GM18868 (cell line): ENCODE data around the gene MGLL.

Experiments used
- ATAC-seq: cut with Tn5 transposase; IDR thresholded peaks from one replicate; pipeline ENCODE4 v1.9.1; 2021; ENCODE audit warnings: mild to moderate bottlenecking, moderate library complexity; ENCODE audit not compliant: unreplicated experiment

MGLL gene

DNA sequence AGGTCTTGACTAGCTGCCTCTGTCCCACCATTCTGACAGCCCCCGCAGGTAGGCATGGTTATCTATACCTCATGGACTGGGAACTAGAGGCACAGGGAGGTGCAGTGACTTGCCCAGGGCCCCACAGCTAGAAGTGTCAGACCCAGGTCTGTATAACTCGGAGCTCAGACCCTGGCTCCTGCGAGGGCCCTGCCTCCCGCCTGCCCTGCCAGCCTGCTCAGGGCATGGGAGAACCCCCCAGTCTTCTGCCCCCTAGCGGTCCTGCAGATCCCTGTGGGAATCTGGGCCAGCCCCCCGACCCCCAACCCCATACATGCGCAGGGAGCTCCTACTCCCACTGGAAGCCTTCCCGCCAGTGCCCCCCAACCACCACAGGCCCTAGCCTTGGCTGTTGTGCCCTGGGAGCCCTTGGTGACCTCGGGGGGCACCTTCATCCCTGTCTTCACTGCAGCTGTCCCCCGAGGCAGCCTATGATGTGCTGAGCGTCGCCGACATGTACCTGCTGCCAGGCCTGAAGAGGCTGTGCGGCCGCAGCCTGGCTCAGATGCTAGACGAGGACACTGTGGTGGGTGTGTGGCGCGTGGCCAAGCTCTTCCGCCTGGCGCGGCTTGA lies 142.7 kb downstream of the MGLL start:
- no peak for ATAC-seq

- ATAC-seq, result no peak
These were observed 143.4 kb downstream of the MGLL start for GRCh38 chr3:127678611-127679533.

- no peak for ATAC-seq
These were observed 144.1 kb downstream of the MGLL start for GRCh38 chr3:127678315-127678599.

DNA sequence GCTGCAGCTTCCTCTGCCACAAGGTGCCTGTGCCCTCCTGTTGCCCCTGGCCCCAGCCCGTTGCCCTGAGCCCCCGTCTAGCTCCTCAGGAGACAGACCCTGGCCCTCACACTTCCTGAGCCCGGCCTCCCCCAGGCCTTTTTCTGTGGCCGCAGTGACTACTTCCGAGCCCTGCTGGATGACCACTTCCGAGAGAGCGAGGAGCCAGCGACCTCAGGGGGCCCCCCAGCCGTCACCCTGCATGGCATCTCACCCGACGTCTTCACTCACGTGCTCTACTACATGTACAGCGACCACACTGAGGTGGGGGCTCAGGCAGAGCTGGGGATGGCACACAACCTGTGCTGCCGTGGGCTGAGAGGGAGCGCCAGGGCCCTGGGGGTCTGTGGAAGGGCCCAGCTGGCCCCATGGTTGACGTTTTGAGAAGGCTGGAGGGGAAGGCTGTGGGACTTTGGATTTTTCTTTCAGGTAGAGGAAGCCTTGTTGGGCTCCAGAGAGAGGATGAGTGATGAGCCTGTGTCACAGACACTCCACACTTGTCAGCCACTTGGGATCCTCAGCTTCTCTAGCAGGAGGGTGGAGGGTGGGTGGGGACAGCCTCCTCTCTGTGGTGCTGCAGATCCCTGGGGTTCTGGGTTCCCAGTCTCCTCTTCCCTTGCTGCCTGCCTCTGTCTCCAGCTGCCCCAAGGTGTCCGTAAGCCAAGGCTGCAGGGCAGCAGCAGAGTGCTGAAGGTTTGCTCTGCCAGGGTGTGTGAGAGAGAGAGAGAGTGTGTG lies 144.6 kb downstream of the MGLL start:
- no peak for ATAC-seq

- no peak for ATAC-seq
These were observed 145.4 kb downstream of the MGLL start for GRCh38 chr3:127676921-127677351.

- ATAC-seq, result no peak
These were observed 145.9 kb downstream of the MGLL start for GRCh38 chr3:127676456-127676855.

- ATAC-seq, result no peak
These were observed 146.5 kb downstream of the MGLL start for GRCh38 chr3:127675651-127676391.

GRCh38 chr3:127674790-127675189 lies 147.5 kb downstream of the MGLL start:
- ATAC-seq, result no peak

- no peak for ATAC-seq
These were observed 148.1 kb downstream of the MGLL start for GRCh38 chr3:127674101-127674721.

DNA sequence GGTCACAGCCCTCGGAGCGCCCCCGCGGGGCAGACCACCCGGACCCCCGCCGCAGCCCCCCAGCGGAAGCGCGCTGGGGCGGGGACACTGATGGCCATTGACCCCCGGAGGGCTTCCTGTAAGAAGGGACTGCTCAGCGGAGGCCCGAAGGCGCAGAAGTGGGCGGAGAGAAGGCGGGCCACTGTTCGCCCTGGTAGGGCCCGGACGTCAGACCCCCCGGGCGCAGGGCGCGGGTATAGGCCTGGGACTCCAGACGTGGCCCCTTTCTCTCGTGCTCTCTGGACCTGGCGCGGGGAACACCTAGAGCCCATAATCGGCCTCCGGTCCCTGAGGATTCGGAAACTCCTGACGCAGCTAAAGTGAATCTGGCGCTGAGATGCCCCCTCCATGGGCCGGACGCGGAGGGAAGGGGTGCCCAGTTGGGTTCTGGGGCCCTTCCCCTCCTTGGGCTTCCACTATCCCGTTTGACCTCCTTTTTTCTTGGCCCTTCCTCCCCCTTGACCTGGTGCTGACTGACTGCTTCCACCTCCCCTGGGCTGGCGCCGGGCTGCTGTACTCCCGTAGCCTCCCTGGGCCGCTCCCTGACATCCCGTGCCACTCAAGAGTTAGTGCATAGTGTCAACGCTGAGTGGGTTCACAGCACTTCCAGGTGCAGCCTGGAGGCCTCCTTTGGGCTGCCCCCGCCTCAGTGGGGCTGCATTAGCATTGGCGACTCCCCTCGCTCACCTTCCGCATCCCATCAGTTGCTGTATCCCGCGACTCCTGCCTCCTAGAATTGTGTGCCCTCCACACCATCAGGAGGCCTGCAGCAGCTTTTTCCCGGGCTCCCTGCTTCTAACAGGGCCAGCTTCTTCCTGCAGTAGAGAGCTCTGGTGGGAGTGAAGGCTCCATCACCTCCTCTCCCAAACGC lies 148.9 kb downstream of the MGLL start:
- ATAC-seq, result peak; percentile 36

DNA sequence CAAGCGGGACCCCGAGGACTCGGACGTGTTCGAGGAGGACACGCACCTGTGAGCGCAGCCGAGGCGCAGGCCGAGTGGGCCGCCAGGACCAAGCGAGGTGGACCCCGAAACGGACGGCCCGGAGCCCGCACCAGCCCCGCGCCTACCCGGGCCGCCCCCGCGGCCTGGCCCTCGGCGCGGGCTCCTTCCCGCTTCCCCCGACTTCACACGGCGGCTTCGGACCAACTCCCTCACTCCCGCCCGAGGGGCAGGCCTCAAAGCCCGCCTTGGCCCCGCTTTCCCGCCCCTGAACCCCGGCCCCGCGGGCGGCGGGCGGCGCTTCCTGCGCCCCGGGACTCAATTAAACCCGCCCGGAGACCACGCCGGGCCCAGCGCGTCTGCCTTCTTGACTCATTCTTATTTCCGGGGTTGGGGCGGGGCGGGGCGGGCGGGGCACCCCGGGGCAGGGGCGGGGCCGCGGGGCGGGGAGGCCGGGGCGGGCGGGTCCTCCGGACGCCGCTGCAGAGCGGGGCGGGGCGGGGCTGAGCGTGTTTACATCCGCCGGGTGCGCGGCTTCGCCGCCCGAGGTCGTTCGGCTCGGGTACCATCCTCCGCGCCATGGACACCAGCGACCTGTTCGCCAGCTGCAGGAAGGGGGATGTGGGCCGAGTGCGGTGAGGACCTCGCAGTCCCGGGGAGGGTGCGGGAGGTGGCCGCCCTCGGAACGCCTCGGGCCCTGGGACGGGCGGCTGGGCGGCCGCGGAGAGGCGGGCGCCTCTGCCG lies 149.7 kb downstream of the MGLL start, which contains the start of gene ABTB1:
ABTB1 (plus strand) TSS at position 524 of the 762 bp plus-strand sequence; CDS start at position 598, 74 bp downstream.
- peak; percentile 75 for ATAC-seq

DNA sequence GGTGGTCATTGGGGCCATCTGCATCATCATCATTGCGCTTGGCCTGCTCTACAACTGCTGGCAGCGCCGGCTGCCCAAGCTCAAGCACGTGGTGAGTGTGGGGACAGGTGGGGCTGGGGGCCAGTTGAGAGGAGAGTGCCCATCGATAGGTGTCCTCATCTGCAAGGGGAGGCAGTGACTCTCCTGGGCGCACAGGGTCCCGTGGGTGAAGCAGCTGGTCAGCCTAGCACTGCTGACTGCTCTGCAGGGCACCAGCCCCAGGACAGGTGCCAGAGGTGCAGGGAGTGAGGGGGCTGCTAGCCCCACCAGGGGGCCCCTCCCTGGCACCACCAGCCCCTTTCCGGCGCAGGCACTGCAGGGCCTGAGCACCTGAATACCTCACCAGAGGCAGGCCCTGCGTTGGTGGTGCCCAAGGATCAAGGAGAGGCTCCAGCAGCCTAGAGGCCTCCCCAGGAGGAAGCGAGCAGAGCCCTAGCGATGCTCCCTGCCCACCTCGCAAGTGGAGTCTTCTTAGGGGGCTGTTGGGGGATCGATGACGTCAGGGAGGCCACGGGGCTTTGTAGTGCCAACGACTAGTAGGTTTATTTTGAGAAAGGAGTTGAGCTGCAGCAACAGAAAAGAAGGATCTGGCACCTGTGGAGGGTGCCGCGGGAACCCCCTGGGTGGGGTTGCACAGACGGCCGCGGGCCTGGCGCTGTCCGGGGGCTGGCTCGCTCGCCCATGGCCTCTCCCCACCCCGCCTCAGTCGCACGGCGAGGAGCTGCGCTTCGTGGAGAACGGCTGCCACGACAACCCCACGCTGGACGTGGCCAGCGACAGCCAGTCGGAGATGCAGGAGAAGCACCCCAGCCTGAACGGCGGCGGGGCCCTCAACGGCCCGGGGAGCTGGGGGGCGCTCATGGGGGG lies 150.5 kb downstream of the MGLL start:
- ATAC-seq, result peak; percentile 21

- no peak for ATAC-seq
These were observed 151.4 kb downstream of the MGLL start for GRCh38 chr3:127670761-127671522.

GRCh38 chr3:127670229-127670559 lies 152.1 kb downstream of the MGLL start:
- ATAC-seq, result no peak

DNA sequence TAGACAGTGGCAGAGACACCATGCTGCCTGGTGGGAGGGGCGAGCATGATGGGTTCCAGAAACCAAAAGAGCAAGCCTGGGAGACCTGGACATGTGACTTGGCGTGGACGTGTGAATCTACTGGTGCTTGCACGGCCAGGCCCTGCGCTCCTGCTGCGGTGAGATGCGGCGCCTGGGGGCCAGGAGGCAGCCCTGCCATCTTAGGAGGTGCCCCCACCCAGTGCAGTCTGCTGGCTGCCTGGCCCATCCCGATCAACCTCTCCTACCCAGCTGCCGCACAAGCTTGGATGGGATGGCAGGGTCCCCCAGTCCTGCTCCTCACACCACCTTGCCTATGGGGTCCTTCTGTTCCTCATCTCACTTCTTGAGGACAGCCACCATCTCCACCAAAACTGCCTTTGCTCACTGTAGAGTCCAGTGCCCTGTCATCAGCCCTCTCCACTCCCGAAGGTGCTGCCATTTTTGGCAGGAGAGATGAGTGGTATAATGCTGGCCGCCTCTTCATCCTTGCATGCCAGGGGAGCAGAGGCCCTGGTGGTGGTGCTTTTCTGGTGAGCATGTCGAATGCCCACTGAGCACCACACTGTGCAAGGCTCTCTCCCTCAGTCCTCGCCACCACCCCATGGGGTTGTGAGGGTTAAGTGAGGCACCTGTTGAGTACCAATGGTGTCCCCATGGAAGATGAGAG lies 152.6 kb downstream of the MGLL start:
- ATAC-seq, result no peak

GRCh38 chr3:127668906-127669305 lies 153.4 kb downstream of the MGLL start:
- ATAC-seq, result no peak
